ENCODE data around the gene MYADML2. TPM values are rescaled to one million over a fixed set of nuclear protein-coding genes. Genes with fewer than 3 reads are reported as not detected.
A peak's percentile ranks its signal among the peaks of the same experiment; 100 is the strongest.

Gene MYADML2
- total RNA-seq, 1 donor from 2014 or later, result not detected

GRCh38 chr17:81924557-81925532, 22.2 kb downstream of the MYADML2 start:
- no peaks in the 10 kb centered on the region for H3K36me3 Mint-ChIP-seq (ENCODE audit: low read depth, unreplicated experiment)
- H3K4me3 Mint-ChIP-seq (ENCODE audit: unreplicated experiment), result peak overlapping the region; percentile 56
- H3K27me3 Mint-ChIP-seq (ENCODE audit: unreplicated experiment), result peaks cover 21% of the 10 kb centered on the region
- no peak for TF ChIP-seq CTCF (IDR thresholded peaks at IDR 0.05; ENCODE audit: unreplicated experiment)
- DNase-seq (ENCODE audit: low spot score), result no peak
- H3K27ac Mint-ChIP-seq (ENCODE audit: unreplicated experiment), result no peak overlapping the region
- H3K9me3 Mint-ChIP-seq (ENCODE audit: unreplicated experiment), result no peaks in the 10 kb centered on the region
- peaks cover 13% of the 10 kb centered on the region for H3K4me1 Mint-ChIP-seq (ENCODE audit: unreplicated experiment)

- peak overlapping the region; percentile 64 for H3K27ac Mint-ChIP-seq (ENCODE audit: unreplicated experiment)
- H3K36me3 Mint-ChIP-seq (ENCODE audit: low read depth, unreplicated experiment), result peaks cover 8% of the 10 kb centered on the region
- H3K27me3 Mint-ChIP-seq (ENCODE audit: unreplicated experiment), result peaks cover 18% of the 10 kb centered on the region
- H3K9me3 Mint-ChIP-seq (ENCODE audit: unreplicated experiment), result no peaks in the 10 kb centered on the region
- no peak for TF ChIP-seq CTCF (IDR thresholded peaks at IDR 0.05; ENCODE audit: unreplicated experiment)
- peak; percentile 59 for DNase-seq (ENCODE audit: low spot score)
- H3K4me1 Mint-ChIP-seq (ENCODE audit: unreplicated experiment), result peaks cover 13% of the 10 kb centered on the region
- H3K4me3 Mint-ChIP-seq (ENCODE audit: unreplicated experiment), result peak overlapping the region; percentile 77
Observed at GRCh38 chr17:81923302-81924260, 23.5 kb downstream of the MYADML2 start.

GRCh38 chr17:81922566-81923301, 24.3 kb downstream of the MYADML2 start:
- H3K27me3 Mint-ChIP-seq (ENCODE audit: unreplicated experiment), result peaks cover 20% of the 10 kb centered on the region
- TF ChIP-seq CTCF (IDR thresholded peaks at IDR 0.05; ENCODE audit: unreplicated experiment), result no peak
- H3K4me3 Mint-ChIP-seq (ENCODE audit: unreplicated experiment), result no peak overlapping the region
- no peak overlapping the region for H3K27ac Mint-ChIP-seq (ENCODE audit: unreplicated experiment)
- H3K4me1 Mint-ChIP-seq (ENCODE audit: unreplicated experiment), result peaks cover 13% of the 10 kb centered on the region
- no peak for DNase-seq (ENCODE audit: low spot score)
- no peaks in the 10 kb centered on the region for H3K9me3 Mint-ChIP-seq (ENCODE audit: unreplicated experiment)
- H3K36me3 Mint-ChIP-seq (ENCODE audit: low read depth, unreplicated experiment), result peaks cover 8% of the 10 kb centered on the region

- no peak for TF ChIP-seq CTCF (IDR thresholded peaks at IDR 0.05; ENCODE audit: unreplicated experiment)
- H3K4me1 Mint-ChIP-seq (ENCODE audit: unreplicated experiment), result peaks cover 16% of the 10 kb centered on the region
- H3K9me3 Mint-ChIP-seq (ENCODE audit: unreplicated experiment), result no peaks in the 10 kb centered on the region
- peaks cover 11% of the 10 kb centered on the region for H3K36me3 Mint-ChIP-seq (ENCODE audit: low read depth, unreplicated experiment)
- H3K4me3 Mint-ChIP-seq (ENCODE audit: unreplicated experiment), result peak overlapping the region; percentile 21
- peaks cover 23% of the 10 kb centered on the region for H3K27me3 Mint-ChIP-seq (ENCODE audit: unreplicated experiment)
- no peak for DNase-seq (ENCODE audit: low spot score)
- H3K27ac Mint-ChIP-seq (ENCODE audit: unreplicated experiment), result no peak overlapping the region
Observed at GRCh38 chr17:81921996-81922565, 25.0 kb downstream of the MYADML2 start.

Data from endothelial cell (in vitro differentiated cells).